Measurements from ENCODE around the gene RHEX. TPM values are rescaled to one million over a fixed set of nuclear protein-coding genes. Genes with fewer than 3 reads are reported as not detected.
A peak's percentile ranks its signal among the peaks of the same experiment; 100 is the strongest.

Gene RHEX
- polyA plus RNA-seq, 3 donors, result not detected

DNA sequence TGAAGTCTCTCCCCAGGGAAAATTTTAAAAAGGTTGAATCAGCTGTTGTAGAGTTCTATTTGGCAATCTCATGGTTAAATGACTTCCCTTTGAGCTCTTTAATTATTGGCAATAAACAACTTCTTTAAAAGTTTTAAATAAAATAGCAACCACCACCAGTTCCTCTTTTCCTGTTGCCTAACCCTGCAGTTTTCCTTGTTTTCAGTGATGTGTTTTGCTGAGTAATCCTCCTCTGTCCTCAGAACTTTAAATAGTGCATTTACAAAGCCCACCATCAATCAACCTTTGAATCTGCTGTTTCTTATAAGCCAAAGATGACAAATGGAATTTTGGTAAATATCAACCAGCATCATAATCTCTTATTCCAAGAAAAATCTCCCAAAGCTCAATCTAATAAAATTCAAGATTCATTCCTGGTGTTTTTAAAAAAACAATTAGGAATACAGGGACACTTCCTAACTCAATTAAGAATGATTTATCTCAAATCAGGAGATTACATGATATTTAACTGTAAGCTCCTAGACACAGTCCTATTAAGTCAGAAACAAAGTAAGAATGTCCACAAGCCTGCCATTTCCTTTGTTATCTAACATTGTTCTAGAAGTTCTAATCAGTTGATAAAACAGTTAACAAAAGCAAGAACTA, 49.4 kb downstream of the RHEX start:
- Histone ChIP-seq H3K27me3 (ENCODE audit: control insufficient read depth in 2 of 2, insufficient read depth in 2 of 2, low read length in 2 of 2) (no peaks in the 10 kb centered on the region), H3K4me2 (replicated peaks; ENCODE audit: extremely low read depth, low read length, poor library complexity, severe bottlenecking) (peak overlapping the region; percentile 73), H3K9me3 (replicated peaks in 1 of 2; ENCODE audit: control insufficient read depth in 1 of 2, insufficient read depth in 1 of 2, low read length in 2 of 2) (no peaks in the 10 kb centered on the region), H3K4me1 (ENCODE audit: control insufficient read depth in 1 of 2, insufficient read depth in 2 of 2, low read length in 2 of 2) (peaks cover 62 to 63% of the 10 kb centered on the region in 2 donors), H3K4me3 (replicated peaks in 1 of 3; ENCODE audit: low read depth in 2 of 3, low read length in 3 of 3) (peak overlapping the region in 1 of 3 experiments; percentile 64), H2AFZ (ENCODE audit: insufficient read depth, low read depth, low read length, poor library complexity, severe bottlenecking) (no peak overlapping the region), H3K27ac (ENCODE audit: low read depth in 1 of 2, low read length in 2 of 2) (peak overlapping the region in 1 of 2 donors; percentile 55), H3K36me3 (replicated peaks in 1 of 2; ENCODE audit: control insufficient read depth in 1 of 2, insufficient read depth in 2 of 2, low read length in 2 of 2) (no peaks in the 10 kb centered on the region), H4K20me1 (ENCODE audit: insufficient read depth, low read length) (no peaks in the 10 kb centered on the region), H3K9ac (ENCODE audit: insufficient read depth, low read length, poor library complexity, severe bottlenecking) (no peak overlapping the region), H3K79me2 (ENCODE audit: insufficient read depth, low read length) (no peaks in the 10 kb centered on the region)
- Mint-ChIP-seq H3K4me1 (peaks cover 71% of the 10 kb centered on the region), H3K36me3 (peaks cover 5 to 16% of the 10 kb centered on the region in 2 donors), H3K4me3 (peak overlapping the region; percentile 34 to 77), H3K9me3 (no peaks in the 10 kb centered on the region), H3K27me3 (ENCODE audit: low read depth in 3 of 3) (peaks cover 7 to 10% (median 9%) of the 10 kb centered on the region in 3 donors), H3K27ac (peak overlapping the region; percentile 23 to 92 (median 85))
- peak; percentile 50 to 83 (median 78) for DNase-seq
- intact Hi-C loops (cut with micrococcal nuclease), result no loop called here
- TF ChIP-seq, protein P1, sequence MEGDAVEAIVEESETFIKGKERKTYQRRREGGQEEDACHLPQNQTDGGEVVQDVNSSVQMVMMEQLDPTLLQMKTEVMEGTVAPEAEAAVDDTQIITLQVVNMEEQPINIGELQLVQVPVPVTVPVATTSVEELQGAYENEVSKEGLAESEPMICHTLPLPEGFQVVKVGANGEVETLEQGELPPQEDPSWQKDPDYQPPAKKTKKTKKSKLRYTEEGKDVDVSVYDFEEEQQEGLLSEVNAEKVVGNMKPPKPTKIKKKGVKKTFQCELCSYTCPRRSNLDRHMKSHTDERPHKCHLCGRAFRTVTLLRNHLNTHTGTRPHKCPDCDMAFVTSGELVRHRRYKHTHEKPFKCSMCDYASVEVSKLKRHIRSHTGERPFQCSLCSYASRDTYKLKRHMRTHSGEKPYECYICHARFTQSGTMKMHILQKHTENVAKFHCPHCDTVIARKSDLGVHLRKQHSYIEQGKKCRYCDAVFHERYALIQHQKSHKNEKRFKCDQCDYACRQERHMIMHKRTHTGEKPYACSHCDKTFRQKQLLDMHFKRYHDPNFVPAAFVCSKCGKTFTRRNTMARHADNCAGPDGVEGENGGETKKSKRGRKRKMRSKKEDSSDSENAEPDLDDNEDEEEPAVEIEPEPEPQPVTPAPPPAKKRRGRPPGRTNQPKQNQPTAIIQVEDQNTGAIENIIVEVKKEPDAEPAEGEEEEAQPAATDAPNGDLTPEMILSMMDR (IDR thresholded peaks at IDR 0.05), result no peak

DNA sequence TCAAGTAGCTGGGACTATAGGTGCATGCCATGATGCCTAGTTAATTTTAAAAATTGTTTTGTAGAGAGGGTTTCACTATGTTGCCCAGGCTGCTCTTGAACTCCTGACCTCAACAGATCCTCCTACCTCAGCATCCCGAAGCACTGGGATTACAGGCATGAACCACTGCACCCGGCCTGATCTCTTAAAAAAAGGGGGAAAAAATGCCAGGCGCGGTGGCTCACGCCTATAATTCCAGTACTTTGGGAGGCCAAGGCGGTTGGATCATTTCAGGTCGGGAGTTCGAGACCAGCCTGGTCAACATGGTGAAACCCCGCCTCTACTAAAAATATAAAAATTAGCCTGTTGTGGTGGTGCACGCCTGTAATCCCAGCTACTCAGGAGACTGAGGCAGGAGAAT, 51.0 kb downstream of the RHEX start:
- Histone ChIP-seq H3K27me3 (ENCODE audit: control insufficient read depth in 2 of 2, insufficient read depth in 2 of 2, low read length in 2 of 2) (no peaks in the 10 kb centered on the region), H3K79me2 (ENCODE audit: insufficient read depth, low read length) (no peaks in the 10 kb centered on the region), H3K36me3 (replicated peaks in 1 of 2; ENCODE audit: control insufficient read depth in 1 of 2, insufficient read depth in 2 of 2, low read length in 2 of 2) (no peaks in the 10 kb centered on the region), H3K4me3 (replicated peaks in 1 of 3; ENCODE audit: low read depth in 2 of 3, low read length in 3 of 3) (no peak overlapping the region), H3K4me2 (replicated peaks; ENCODE audit: extremely low read depth, low read length, poor library complexity, severe bottlenecking) (no peak overlapping the region), H3K9me3 (replicated peaks in 1 of 2; ENCODE audit: control insufficient read depth in 1 of 2, insufficient read depth in 1 of 2, low read length in 2 of 2) (no peaks in the 10 kb centered on the region), H2AFZ (ENCODE audit: insufficient read depth, low read depth, low read length, poor library complexity, severe bottlenecking) (no peak overlapping the region), H4K20me1 (ENCODE audit: insufficient read depth, low read length) (no peaks in the 10 kb centered on the region), H3K9ac (ENCODE audit: insufficient read depth, low read length, poor library complexity, severe bottlenecking) (no peak overlapping the region), H3K4me1 (ENCODE audit: control insufficient read depth in 1 of 2, insufficient read depth in 2 of 2, low read length in 2 of 2) (peaks cover 46 to 47% of the 10 kb centered on the region in 2 donors), H3K27ac (ENCODE audit: low read depth in 1 of 2, low read length in 2 of 2) (no peak overlapping the region)
- 100% methylated on average over 1 of the region's 10 CpGs for WGBS (ENCODE audit: insufficient coverage)
- peaks cover 6 to 8% (median 7%) of the 10 kb centered on the region in 3 donors for H3K27me3 Mint-ChIP-seq (ENCODE audit: low read depth in 3 of 3)
- H3K4me1 Mint-ChIP-seq, result peaks cover 55% of the 10 kb centered on the region
- DNase-seq, result no peak
- TF ChIP-seq, protein P1 (IDR thresholded peaks at IDR 0.05), result no peak
- no peak overlapping the region for H3K27ac Mint-ChIP-seq
- H3K4me3 Mint-ChIP-seq, result no peak overlapping the region
- no peaks in the 10 kb centered on the region for H3K9me3 Mint-ChIP-seq
- H3K36me3 Mint-ChIP-seq, result peaks cover 3 to 9% of the 10 kb centered on the region in 2 donors
- intact Hi-C loops (cut with micrococcal nuclease), result no loop called here
